Brain microvascular endothelial cell (primary cell): ENCODE data around the gene FAM222B.

Experiments
- DNase-seq: peaks from one replicate; pipeline ENCODE4 v3.0.0-alpha.2; 2020
- H3K27ac ChIP-seq: fragments of 250-450 bp; sonication (Bioruptor Pico); 2 replicates; pipeline ENCODE4 v1.5.1; 2020; ENCODE audit warnings: mild to moderate bottlenecking, moderate library complexity
- H3K27me3 ChIP-seq: fragments of 250-450 bp; sonication (Bioruptor Pico); replicated peaks from 2 replicates; pipeline ENCODE4 v1.5.1; 2020; ENCODE audit warnings: mild to moderate bottlenecking
- H3K36me3 ChIP-seq: fragments of 250-450 bp; sonication (Bioruptor Pico); replicated peaks from 2 replicates; pipeline ENCODE4 v1.5.1; 2020; ENCODE audit warnings: mild to moderate bottlenecking
- H3K4me3 ChIP-seq: 2 replicates; pipeline ENCODE4 v1.5.1; 2011; ENCODE audit warnings: low read depth, mild to moderate bottlenecking, control low read depth, low read length, moderate library complexity
- in situ Hi-C: cut with HindIII; loops from 2 replicates; pipeline ENCODE4 v1.10.0; 2017; ENCODE audit warnings: low sequenced_read_pairs, low pct_ligation_motif_present
- TF ChIP-seq, protein P1 (sequence below): IDR thresholded peaks from 2 replicates; pipeline ENCODE4 v1.5.1; 2011; ENCODE audit warnings: low read depth, mild to moderate bottlenecking, moderate library complexity, low read length, control low read depth, inconsistent platforms; ENCODE audit errors: missing control alignments

FAM222B gene

DNA sequence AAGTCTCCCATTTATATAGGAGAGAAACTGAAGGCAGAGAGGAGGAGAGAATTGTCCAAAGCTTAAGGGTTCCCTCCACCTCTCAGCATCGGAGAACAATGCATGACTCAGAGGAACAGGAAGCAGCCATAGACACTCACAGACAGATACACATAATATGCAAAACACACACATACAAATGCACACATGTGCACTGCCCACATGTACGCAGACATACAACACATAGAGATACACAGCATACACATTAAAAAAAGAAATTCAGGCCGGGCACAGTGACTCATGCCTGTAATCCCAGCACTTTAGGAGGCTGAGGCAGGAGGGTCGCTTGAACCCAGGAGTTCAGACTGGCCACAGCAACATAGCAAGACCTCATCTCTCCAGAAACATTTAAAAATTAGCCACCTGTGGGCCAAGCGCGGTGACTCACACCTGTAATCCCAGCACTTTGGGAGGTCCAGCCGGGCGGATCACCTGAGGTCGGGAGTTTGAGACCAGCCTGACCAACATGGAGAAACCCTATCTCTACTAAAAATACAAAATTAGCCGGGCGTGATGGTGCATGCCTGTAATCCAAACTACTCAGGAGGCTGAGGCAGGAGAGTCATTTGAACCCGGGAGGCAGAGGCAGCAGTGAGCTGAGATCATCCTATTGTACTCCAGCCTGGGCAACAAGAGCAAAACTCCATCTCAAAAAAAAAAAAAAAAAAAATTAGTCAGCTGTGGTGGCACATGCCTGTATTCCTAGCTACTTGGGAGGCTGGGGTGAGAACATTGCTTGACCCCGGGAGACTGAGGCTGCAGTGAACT, 23.6 kb upstream of the FAM222B start:
- Histone ChIP-seq H3K4me3 (no peak overlapping the region), H3K36me3 (no peaks in the 10 kb centered on the region), H3K27ac (no peak overlapping the region), H3K27me3 (no peaks in the 10 kb centered on the region)
- no peak for DNase-seq
- in situ Hi-C loops: no loop called here
- TF ChIP-seq, protein P1, sequence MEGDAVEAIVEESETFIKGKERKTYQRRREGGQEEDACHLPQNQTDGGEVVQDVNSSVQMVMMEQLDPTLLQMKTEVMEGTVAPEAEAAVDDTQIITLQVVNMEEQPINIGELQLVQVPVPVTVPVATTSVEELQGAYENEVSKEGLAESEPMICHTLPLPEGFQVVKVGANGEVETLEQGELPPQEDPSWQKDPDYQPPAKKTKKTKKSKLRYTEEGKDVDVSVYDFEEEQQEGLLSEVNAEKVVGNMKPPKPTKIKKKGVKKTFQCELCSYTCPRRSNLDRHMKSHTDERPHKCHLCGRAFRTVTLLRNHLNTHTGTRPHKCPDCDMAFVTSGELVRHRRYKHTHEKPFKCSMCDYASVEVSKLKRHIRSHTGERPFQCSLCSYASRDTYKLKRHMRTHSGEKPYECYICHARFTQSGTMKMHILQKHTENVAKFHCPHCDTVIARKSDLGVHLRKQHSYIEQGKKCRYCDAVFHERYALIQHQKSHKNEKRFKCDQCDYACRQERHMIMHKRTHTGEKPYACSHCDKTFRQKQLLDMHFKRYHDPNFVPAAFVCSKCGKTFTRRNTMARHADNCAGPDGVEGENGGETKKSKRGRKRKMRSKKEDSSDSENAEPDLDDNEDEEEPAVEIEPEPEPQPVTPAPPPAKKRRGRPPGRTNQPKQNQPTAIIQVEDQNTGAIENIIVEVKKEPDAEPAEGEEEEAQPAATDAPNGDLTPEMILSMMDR: no peak

DNA sequence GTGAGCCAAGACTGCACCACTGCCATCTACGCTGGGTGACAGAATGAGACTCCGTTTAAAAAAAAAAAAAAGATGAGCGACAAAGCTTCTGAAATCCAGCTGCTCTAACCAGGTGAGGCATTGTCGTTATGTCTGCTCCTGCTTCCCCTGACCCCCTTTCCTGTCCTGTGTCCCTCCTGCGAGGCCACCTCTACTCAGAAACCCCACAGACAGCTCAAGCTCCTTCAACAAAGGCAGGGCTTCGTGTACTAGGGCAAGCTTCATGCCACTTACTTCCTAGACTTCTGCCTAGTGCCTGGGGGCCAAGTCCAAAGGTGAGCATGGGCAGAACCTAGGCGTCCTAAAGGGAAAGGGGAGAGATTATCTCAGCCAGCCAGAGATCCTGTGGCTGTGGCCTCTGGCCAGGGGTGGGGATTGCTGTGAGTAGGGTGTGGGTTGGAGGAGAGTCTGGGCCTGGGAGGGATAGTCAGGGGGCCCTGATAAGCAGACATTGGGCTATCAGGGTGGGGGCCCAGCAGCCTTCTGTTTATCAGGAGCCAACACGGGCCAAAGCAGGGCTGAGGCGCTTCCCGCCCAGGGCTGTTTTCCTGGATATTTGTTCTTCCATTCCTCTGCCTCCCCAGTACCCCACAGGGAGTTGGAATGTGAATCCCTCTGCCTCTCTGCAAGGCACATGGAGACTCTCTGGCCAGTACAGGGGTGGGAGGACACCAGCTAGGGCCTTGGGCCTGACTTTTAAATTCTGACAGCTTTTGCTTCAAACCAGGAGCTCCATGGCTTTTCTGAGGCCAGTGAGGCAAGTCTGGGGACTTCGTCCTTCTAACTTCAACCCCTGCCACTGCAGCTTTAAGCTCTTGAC, 22.6 kb upstream of the FAM222B start:
- Histone ChIP-seq H3K27ac (no peak overlapping the region), H3K36me3 (peaks cover 6% of the 10 kb centered on the region), H3K4me3 (no peak overlapping the region), H3K27me3 (no peaks in the 10 kb centered on the region)
- no peak for DNase-seq
- in situ Hi-C loops: no loop called here
- TF ChIP-seq, protein P1: no peak

DNA sequence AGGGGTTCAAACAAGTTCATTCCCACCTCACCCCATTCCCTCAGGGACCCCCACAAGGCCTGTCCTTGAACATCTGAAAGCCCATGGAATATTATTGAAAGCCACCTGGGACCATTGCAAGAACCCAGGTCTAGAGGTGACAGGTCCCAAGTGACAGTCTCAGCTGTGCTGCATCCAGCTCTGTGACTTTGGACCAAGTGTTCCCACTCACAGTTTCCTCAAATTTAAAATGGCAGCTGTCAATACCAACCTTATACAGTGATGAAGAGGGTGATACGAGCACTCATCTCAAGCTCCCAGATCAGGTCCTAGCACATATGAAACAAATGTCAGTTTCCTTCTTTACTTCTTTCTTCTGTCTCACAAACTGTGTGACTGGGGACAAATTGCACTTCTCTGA, 21.4 kb upstream of the FAM222B start:
- in situ Hi-C loops: no loop called here
- Histone ChIP-seq H3K27me3 (no peaks in the 10 kb centered on the region), H3K27ac (no peak overlapping the region), H3K4me3 (no peak overlapping the region), H3K36me3 (peaks cover 14% of the 10 kb centered on the region)
- TF ChIP-seq, protein P1: no peak
- DNase-seq: no peak

DNA sequence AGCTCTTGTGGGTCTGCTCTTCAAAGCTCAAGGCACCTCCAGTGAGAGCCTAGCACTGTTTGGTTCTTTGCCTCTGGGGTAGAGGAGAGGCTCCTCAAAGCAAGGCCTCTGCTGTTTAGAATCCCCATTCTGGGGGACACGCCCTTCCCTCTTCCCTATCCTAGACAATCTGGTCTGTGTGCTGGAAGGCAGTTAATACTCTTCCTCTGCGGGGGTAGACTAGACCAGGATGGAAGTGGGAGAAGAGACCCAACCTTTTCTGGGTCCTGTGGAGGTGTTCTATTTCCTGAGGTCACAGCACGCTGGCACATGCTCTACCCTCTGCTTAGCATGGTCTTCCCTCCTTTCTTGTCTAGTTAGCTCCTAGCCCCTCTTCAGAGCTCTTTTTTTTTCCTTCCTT, 20.0 kb upstream of the FAM222B start:
- Histone ChIP-seq H3K27me3 (no peaks in the 10 kb centered on the region), H3K4me3 (no peak overlapping the region), H3K27ac (no peak overlapping the region), H3K36me3 (peaks cover 28% of the 10 kb centered on the region)
- no peak for DNase-seq
- TF ChIP-seq, protein P1: no peak
- in situ Hi-C loops: no loop called here

DNA sequence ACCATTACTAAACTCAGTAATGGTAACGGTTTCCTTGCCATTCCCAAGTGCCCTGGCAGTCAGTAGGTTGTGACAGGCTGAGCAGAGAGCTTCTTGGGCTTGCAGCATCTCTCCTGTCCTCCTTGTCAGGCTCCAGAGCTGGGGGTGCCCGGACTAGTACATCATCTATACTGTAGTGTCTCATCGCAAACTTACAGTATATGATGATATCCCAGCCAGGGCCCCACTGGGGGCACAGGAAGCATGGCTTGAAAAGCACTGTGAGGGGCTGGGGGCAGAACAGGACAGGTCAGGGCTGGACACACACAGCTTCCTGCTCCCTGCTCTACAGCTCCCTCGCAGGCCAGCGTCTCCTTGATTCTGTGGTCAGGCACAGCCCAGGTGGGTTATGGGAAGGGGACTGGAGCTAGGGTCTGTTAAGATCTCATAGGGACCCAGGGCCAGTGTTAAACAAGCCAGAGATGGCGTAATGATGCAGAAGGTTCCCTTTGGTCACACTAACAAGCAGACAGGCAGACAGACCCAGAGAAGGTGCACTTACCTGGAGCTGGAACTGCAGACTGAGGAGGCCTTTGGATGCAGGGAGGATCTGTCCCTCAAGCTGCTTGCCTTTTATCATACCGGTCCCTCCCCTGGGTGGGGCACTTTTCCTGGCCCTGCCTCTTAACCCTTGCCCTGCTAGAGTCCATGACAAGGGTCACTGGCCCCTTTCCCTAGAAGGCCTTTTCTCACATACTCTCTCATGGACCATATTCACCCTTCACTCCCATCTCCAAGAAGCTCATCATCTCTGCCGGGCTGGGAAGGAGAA, 19.0 kb upstream of the FAM222B start:
- no peak overlapping the region for H3K4me3 ChIP-seq
- no peaks in the 10 kb centered on the region for H3K27me3 ChIP-seq
- TF ChIP-seq, protein P1: no peak
- in situ Hi-C loops: no loop called here
- no peak overlapping the region for H3K27ac ChIP-seq
- H3K36me3 ChIP-seq: peaks cover 30% of the 10 kb centered on the region
- no peak for DNase-seq
